Left ventricle myocardium inferior (tissue), 1 donor: Measurements from ENCODE around the gene WNT6. TPM values are rescaled to one million over a fixed set of nuclear protein-coding genes. Genes with fewer than 3 reads are reported as not detected.
A peak's percentile ranks its signal among the peaks of the same experiment; 100 is the strongest.

Source experiments
- DNase-seq: peaks from one replicate; pipeline ENCODE4 v3.0.0-alpha.2; 2020
- H3K27ac ChIP-seq: fragments of 200-600 bp; replicated peaks from 2 replicates; pipeline ENCODE4 v1.8.0; 2021
- H3K27me3 ChIP-seq: fragments of 200-600 bp; 2 replicates; pipeline ENCODE4 v1.8.0; 2021; ENCODE audit warnings: low read depth
- H3K36me3 ChIP-seq: fragments of 200-600 bp; 2 replicates; pipeline ENCODE4 v1.8.0; 2021
- H3K4me1 ChIP-seq: fragments of 200-600 bp; 2 replicates; pipeline ENCODE4 v1.8.0; 2021
- H3K4me3 ChIP-seq: fragments of 200-600 bp; 2 replicates; pipeline ENCODE4 v1.8.0; 2021; ENCODE audit warnings: mild to moderate bottlenecking, moderate library complexity
- H3K9me3 ChIP-seq: fragments of 200-600 bp; replicated peaks from 2 replicates; pipeline ENCODE4 v1.8.0; 2021
- CTCF ChIP-seq: fragments of 200-600 bp; IDR thresholded peaks from 2 replicates; pipeline ENCODE4 v1.8.0; 2021; ENCODE audit warnings: antibody characterized with exemption, mild to moderate bottlenecking, borderline replicate concordance
- intact Hi-C: fragments of 100-400 bp; cut with micrococcal nuclease; formaldehyde crosslinking; loops from one replicate; pipeline ENCODE4 v1.11.0; 2022
- total RNA-seq: library from RNA; stranded (reverse); fragmentation: NEBNext Ultra II Directional; extraction: Animal tissue kit (Norgen Biotek cat#: 25700); gene quantifications from one replicate; pipeline ENCODE4 v1.2.1, GENCODE V29; 2021
- donor health status: DM: no; HTN: yes; CAD: no; lungs with severe emphysema.

WNT6 gene
- total RNA-seq, 1 donor from 2014 or later, result 1.0 TPM

GRCh38 chr2:218863021-218863520, 3.5 kb downstream of the WNT6 start:
- Histone ChIP-seq H3K27ac (no peak overlapping the region), H3K27me3 (peaks cover 99% of the 10 kb centered on the region), H3K36me3 (no peaks in the 10 kb centered on the region), H3K9me3 (no peaks in the 10 kb centered on the region), H3K4me3 (no peak overlapping the region), H3K4me1 (peaks cover 22% of the 10 kb centered on the region)
- no peak for DNase-seq
- no peak for TF ChIP-seq CTCF
- intact Hi-C loops, result no loop called here

- intact Hi-C loops, result no loop called here
- H3K4me3 ChIP-seq, result no peak overlapping the region
- peaks cover 99% of the 10 kb centered on the region for H3K27me3 ChIP-seq
- no peaks in the 10 kb centered on the region for H3K36me3 ChIP-seq
- peak overlapping the region; percentile 33 for H3K27ac ChIP-seq
- H3K9me3 ChIP-seq, result no peaks in the 10 kb centered on the region
- DNase-seq, result no peak
- TF ChIP-seq CTCF, result no peak
- peaks cover 7% of the 10 kb centered on the region for H3K4me1 ChIP-seq
These were observed 5.8 kb downstream of the WNT6 start for GRCh38 chr2:218865396-218865795.

GRCh38 chr2:218865999-218866398, 6.4 kb downstream of the WNT6 start:
- H3K36me3 ChIP-seq, result no peaks in the 10 kb centered on the region
- no peak for TF ChIP-seq CTCF
- H3K27me3 ChIP-seq, result peaks cover 99% of the 10 kb centered on the region
- no peaks in the 10 kb centered on the region for H3K9me3 ChIP-seq
- no peak overlapping the region for H3K4me3 ChIP-seq
- intact Hi-C loops, result no loop called here
- H3K27ac ChIP-seq, result no peak overlapping the region
- peaks cover 4% of the 10 kb centered on the region for H3K4me1 ChIP-seq
- DNase-seq, result no peak

- H3K27me3 ChIP-seq, result peaks cover 99% of the 10 kb centered on the region
- no peak for DNase-seq
- no peaks in the 10 kb centered on the region for H3K9me3 ChIP-seq
- TF ChIP-seq CTCF, result no peak
- H3K27ac ChIP-seq, result peak overlapping the region; percentile 52
- peaks cover 14% of the 10 kb centered on the region for H3K4me1 ChIP-seq
- intact Hi-C loops, result no loop called here
- no peak overlapping the region for H3K4me3 ChIP-seq
- no peaks in the 10 kb centered on the region for H3K36me3 ChIP-seq
These were observed 8.3 kb downstream of the WNT6 start for GRCh38 chr2:218867900-218868299.

GRCh38 chr2:218869064-218869463, 9.5 kb downstream of the WNT6 start:
- intact Hi-C loops, result no loop called here
- H3K9me3 ChIP-seq, result no peaks in the 10 kb centered on the region
- peaks cover 99% of the 10 kb centered on the region for H3K27me3 ChIP-seq

More at GRCh38 chr2:218869064-218869463, 9.5 kb downstream of the WNT6 start:
- H3K36me3 ChIP-seq, result no peaks in the 10 kb centered on the region
- no peak overlapping the region for H3K27ac ChIP-seq
- H3K4me3 ChIP-seq, result no peak overlapping the region
- no peak for DNase-seq
- TF ChIP-seq CTCF, result no peak
- peaks cover 24% of the 10 kb centered on the region for H3K4me1 ChIP-seq
